Endothelial cell of umbilical vein (primary cell): ENCODE data around the gene BZW1. TPM values are rescaled to one million over a fixed set of nuclear protein-coding genes. Genes with fewer than 3 reads are reported as not detected.
A peak's percentile ranks its signal among the peaks of the same experiment; 100 is the strongest.

ENCODE experiments used
- BruUV-seq: library from RNA; stranded (reverse); fragments of 400-500 nt; replicated peaks from 2 replicates; lab custom pipeline; 2021; lab: Mats Ljungman, UMichigan
- CTCF ChIA-PET: fragments of 300-600, 350-600 bp; sonication (Branson Sonifier 250); formaldehyde crosslinking; loops from one replicate; lab custom pipeline; 2021; ENCODE audit warnings: antibody characterized with exemption, inconsistent platforms; lab: Charles Lee
- POLR2A ChIA-PET: fragments of 300-600, 350-600 bp; sonication (Branson Sonifier 250); formaldehyde crosslinking; loops from one replicate; lab custom pipeline; 2021; ENCODE audit warnings: antibody characterized with exemption, inconsistent platforms; lab: Charles Lee
- DNase-seq: peaks from one replicate; pipeline ENCODE4 v3.0.0-alpha.2; 2011; ENCODE audit warnings: low read depth, low spot score
- FAIRE-seq: peaks from 2 replicates; lab custom pipeline; 2011; peaks lifted over from hg19 to GRCh38; lab: Jason Lieb, UNC
- H2AFZ ChIP-seq: 2 replicates; pipeline ENCODE4 v1.6.0; 2012; ENCODE audit warnings: low read depth, low read length, control low read depth, inconsistent platforms
- H3K27ac ChIP-seq: 2 replicates; pipeline ENCODE4 v1.5.1; 2011; ENCODE audit warnings: low read depth, mild to moderate bottlenecking, control low read depth, low read length, moderate library complexity; ENCODE audit not compliant: insufficient read depth
- H3K27me3 ChIP-seq, 2 experiments: 2 replicates each; pipeline versions ENCODE4 v1.6.0 to v1.6.1; 2011; ENCODE audit warnings: low read length in 2 of 2, mixed read lengths in 1 of 2; ENCODE audit not compliant: control insufficient read depth in 2 of 2, insufficient read depth in 2 of 2
- H3K36me3 ChIP-seq, 2 experiments: 2 replicates in 1 of 2; 3 replicates in 1 of 2; pipeline ENCODE4 v1.5.1; 2011; ENCODE audit warnings: low read length in 2 of 2, mild to moderate bottlenecking in 1 of 2, moderate library complexity in 1 of 2; ENCODE audit not compliant: control insufficient read depth in 2 of 2, insufficient read depth in 2 of 2; ENCODE audit errors: extremely low read depth in 1 of 2
- H3K4me1 ChIP-seq: 3 replicates; pipeline ENCODE4 v1.5.1; 2011; ENCODE audit warnings: mild to moderate bottlenecking, low read length; ENCODE audit not compliant: control insufficient read depth, insufficient read depth; ENCODE audit errors: extremely low read depth
- H3K4me2 ChIP-seq: 2 replicates; pipeline ENCODE4 v1.6.1; 2011; ENCODE audit warnings: low read length, control low read depth, mixed read lengths; ENCODE audit not compliant: insufficient read depth
- H3K4me3 ChIP-seq, 3 experiments: fragments of 200-600 bp in 1 of 3; sonication (generic), shearing (Covaris generic) in 1 of 3; replicated peaks in 1 of 3; 2 replicates each; pipeline ENCODE4 v1.5.1; 2011 to 2016; ENCODE audit warnings: control low read depth in 3 of 3, low read length in 3 of 3, mild to moderate bottlenecking in 2 of 3, inconsistent platforms in 1 of 3, low read depth in 1 of 3, moderate library complexity in 1 of 3; ENCODE audit not compliant: insufficient read depth in 1 of 3
- H3K79me2 ChIP-seq: 2 replicates; pipeline ENCODE4 v1.6.0; 2012; ENCODE audit warnings: low read length, inconsistent platforms; ENCODE audit not compliant: control insufficient read depth, insufficient read depth
- H3K9ac ChIP-seq: replicated peaks from 2 replicates; pipeline ENCODE3; 2011; ENCODE audit warnings: low read length, control low read depth; ENCODE audit not compliant: insufficient read depth; ENCODE audit errors: extremely low read depth
- H3K9me1 ChIP-seq: replicated peaks from 3 replicates; pipeline ENCODE4 v1.6.0; 2011; ENCODE audit warnings: mild to moderate bottlenecking, low read length; ENCODE audit not compliant: control insufficient read depth, insufficient read depth; ENCODE audit errors: extremely low read depth
- H3K9me3 ChIP-seq: replicated peaks from 2 replicates; pipeline ENCODE4 v1.5.1; 2012; ENCODE audit warnings: low read length, inconsistent platforms; ENCODE audit not compliant: control insufficient read depth, insufficient read depth
- H4K20me1 ChIP-seq: replicated peaks from 2 replicates; pipeline ENCODE3; 2011; ENCODE audit warnings: mild to moderate bottlenecking, low read length; ENCODE audit not compliant: control insufficient read depth, insufficient read depth; ENCODE audit errors: extremely low read depth
- GATA2 ChIP-seq: IDR thresholded peaks from 2 replicates; pipeline ENCODE4 v1.7.0; 2011; ENCODE audit warnings: low read depth, mild to moderate bottlenecking, moderate library complexity, mixed read lengths, low read length; ENCODE audit not compliant: insufficient read length, insufficient read depth
- JUN ChIP-seq: IDR thresholded peaks from 2 replicates; pipeline ENCODE4 v1.6.1; 2011; ENCODE audit warnings: borderline replicate concordance, low read depth; ENCODE audit not compliant: insufficient read length, insufficient read depth
- MYC ChIP-seq: IDR thresholded peaks from one replicate; pipeline ENCODE4 v1.6.1; 2011; ENCODE audit warnings: mild to moderate bottlenecking, low read depth, low read length
- POLR2A ChIP-seq: IDR thresholded peaks from 2 replicates; pipeline ENCODE4 v1.6.1; 2012; ENCODE audit warnings: low read depth, mild to moderate bottlenecking, control low read depth, low read length
- dilution Hi-C: fragments of 300-500 bp; cut with MboI; formaldehyde crosslinking; loops from one replicate; pipeline ENCODE4 v1.15.0; 2019; ENCODE audit warnings: low sequenced_read_pairs; ENCODE audit not compliant: extremely low pct_ligation_motif_present
- intact Hi-C: fragments of 100-400 bp; cut with micrococcal nuclease; formaldehyde crosslinking; loops from one replicate; pipeline ENCODE4 v1.10.0; 2022
- polyA plus RNA-seq, 4 experiments: library from polyadenylated mRNA; depleted of rRNA in 3 of 4; stranded (reverse) in 3 of 4; unstranded in 1 of 4; fragments of >200 nt; gene quantifications; 2 replicates each; pipeline versions ENCODE4 v1.2.1 to v1.2.3, GENCODE V29; 2011 to 2012; ENCODE audit warnings: missing spikeins in 1 of 4
- total RNA-seq: library from RNA; stranded (reverse); gene quantifications from 2 replicates; pipeline ENCODE4 v1.2.3, GENCODE V29; 2021
- TF ChIP-seq, protein P1 (sequence below), 2 donors: IDR thresholded peaks; 1 replicate in 1 of 2; 2 replicates in 1 of 2; pipeline ENCODE4 v1.5.1; 2011; ENCODE audit warnings: low read length in 2 of 2, mild to moderate bottlenecking in 2 of 2, moderate library complexity in 2 of 2, control low read depth in 1 of 2, inconsistent platforms in 1 of 2, low read depth in 1 of 2; ENCODE audit not compliant: insufficient read depth in 1 of 2; ENCODE audit errors: extremely low read depth in 1 of 2

BZW1 gene
- total and polyA plus RNA-seq, 2 donors (not counting 3 experiments of a cell fraction or from before 2014, with no cell fraction given): 174 to 353 TPM

DNA sequence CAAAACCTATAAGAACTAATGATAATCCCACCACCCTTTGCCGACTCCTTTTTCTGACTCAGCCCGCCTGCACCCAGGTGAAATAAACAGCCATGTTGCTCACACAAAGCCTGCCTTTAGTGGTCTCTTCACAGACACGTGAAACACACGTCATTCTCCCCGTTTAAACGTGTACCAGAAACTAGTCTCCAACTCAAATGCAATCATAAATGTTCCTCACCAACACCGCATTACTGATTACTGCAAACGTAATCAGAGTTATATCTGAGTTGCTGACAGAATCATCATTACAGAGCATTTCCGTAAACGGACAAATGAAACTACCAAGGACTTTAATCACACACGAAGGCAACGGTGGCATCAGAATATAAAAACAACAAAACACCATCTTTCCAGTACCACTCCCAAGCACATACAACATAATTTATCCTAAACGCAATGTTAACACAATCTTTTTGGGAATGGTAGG, 50.9 kb downstream of the BZW1 start:
- Histone ChIP-seq H3K9me1 (no peaks in the 10 kb centered on the region), H3K9me3 (no peaks in the 10 kb centered on the region), H3K27ac (peak overlapping the region; percentile 88), H3K79me2 (peaks cover 68% of the 10 kb centered on the region), H3K36me3 (peaks cover 15 to 16% of the 10 kb centered on the region in 2 experiments), H3K4me3 (peak overlapping the region; percentile 90 to 99 (median 91)), H4K20me1 (peaks cover 14% of the 10 kb centered on the region), H3K4me2 (peak overlapping the region; percentile 99), H3K9ac (peak overlapping the region; percentile 100), H2AFZ (no peak overlapping the region), H3K4me1 (peaks cover 26% of the 10 kb centered on the region), H3K27me3 (no peaks in the 10 kb centered on the region)
- DNase-seq: peak; percentile 73
- TF ChIP-seq GATA2 (peak; percentile 15), POLR2A (no peak), MYC (no peak), JUN (no peak)
- dilution Hi-C loops: no loop called here
- CTCF ChIA-PET: no interaction called here
- BruUV-seq: no TSS peak
- POLR2A ChIA-PET: no interaction called here
- intact Hi-C loops: loop anchor here (5.0 kb wide), 1 partner anchor 95 kb away; no protein-coding TSS in a partner anchor
- peak; percentile 28 for FAIRE-seq

DNA sequence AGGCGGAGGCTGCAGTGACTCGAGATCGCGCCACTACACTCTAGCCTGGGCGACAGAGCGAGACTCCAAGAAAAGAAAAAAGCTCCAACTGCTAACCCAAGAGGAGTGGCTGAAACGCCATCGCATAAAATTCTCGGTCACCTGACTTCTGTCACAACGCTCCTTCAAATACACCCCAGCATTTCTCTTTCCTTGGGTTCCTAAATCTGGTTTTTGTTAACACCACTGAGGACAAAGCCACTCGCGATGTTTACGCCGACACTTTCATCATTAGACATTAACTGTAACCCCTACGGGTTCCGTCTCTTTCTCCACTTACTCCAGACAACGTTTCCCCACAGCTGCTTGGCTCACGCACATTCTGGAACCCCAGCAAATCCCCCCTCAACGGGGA, 52.1 kb downstream of the BZW1 start:
- no TSS peak for BruUV-seq
- Histone ChIP-seq H2AFZ (no peak overlapping the region), H3K9me3 (no peaks in the 10 kb centered on the region), H3K4me1 (peaks cover 26% of the 10 kb centered on the region), H3K27me3 (no peaks in the 10 kb centered on the region), H3K9ac (peak overlapping the region; percentile 100), H3K4me2 (peak overlapping the region; percentile 99), H4K20me1 (peaks cover 14% of the 10 kb centered on the region), H3K4me3 (peak overlapping the region; percentile 90 to 99 (median 91)), H3K9me1 (no peaks in the 10 kb centered on the region), H3K27ac (peak overlapping the region; percentile 88), H3K79me2 (peaks cover 56% of the 10 kb centered on the region), H3K36me3 (peaks cover 5 to 7% of the 10 kb centered on the region in 2 experiments)
- dilution Hi-C loops (no loop called here), intact Hi-C loops (loop anchor here (1.0 to 5.0 kb wide), 6 partner anchors 26 to 150 kb away; partner anchors contain the start of genes BZW1, NIF3L1 and PPIL3)
- CTCF ChIA-PET: interaction anchor here (1.0 to 1.4 kb wide), 4 partner anchors 11 to 205 kb away, joined by 3 to 6 read pairs (median 4); partner anchors contain the start of genes NIF3L1 and PPIL3
- POLR2A ChIA-PET: interaction anchor here (1.1 to 2.0 kb wide), 3 partner anchors 26 to 319 kb away, joined by 4 to 11 read pairs (median 6); partner anchors contain the start of genes CASP10, NIF3L1 and PPIL3
- peak; percentile 17 for TF ChIP-seq POLR2A
- TF ChIP-seq, protein P1, sequence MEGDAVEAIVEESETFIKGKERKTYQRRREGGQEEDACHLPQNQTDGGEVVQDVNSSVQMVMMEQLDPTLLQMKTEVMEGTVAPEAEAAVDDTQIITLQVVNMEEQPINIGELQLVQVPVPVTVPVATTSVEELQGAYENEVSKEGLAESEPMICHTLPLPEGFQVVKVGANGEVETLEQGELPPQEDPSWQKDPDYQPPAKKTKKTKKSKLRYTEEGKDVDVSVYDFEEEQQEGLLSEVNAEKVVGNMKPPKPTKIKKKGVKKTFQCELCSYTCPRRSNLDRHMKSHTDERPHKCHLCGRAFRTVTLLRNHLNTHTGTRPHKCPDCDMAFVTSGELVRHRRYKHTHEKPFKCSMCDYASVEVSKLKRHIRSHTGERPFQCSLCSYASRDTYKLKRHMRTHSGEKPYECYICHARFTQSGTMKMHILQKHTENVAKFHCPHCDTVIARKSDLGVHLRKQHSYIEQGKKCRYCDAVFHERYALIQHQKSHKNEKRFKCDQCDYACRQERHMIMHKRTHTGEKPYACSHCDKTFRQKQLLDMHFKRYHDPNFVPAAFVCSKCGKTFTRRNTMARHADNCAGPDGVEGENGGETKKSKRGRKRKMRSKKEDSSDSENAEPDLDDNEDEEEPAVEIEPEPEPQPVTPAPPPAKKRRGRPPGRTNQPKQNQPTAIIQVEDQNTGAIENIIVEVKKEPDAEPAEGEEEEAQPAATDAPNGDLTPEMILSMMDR (IDR thresholded peaks at IDR 0.05; ENCODE audit: extremely low read depth in 1 of 2, insufficient read depth in 1 of 2, low read depth in 1 of 2, low read length in 2 of 2): no peak
- peak; percentile 63 for FAIRE-seq
- no peak for DNase-seq
